ENCODE results near the gene PI4KA. TPM values are rescaled to one million over a fixed set of nuclear protein-coding genes. Genes with fewer than 3 reads are reported as not detected.
"Not testable (repeated sequence)": the region's sequence is repeated elsewhere in the genome, so short reads cannot be mapped to it uniquely, and the experiment has no call there.

PI4KA gene
- total RNA-seq, 6 experiments from 2014 or later: 51.0 to 61.3 (median 57.2) TPM

DNA sequence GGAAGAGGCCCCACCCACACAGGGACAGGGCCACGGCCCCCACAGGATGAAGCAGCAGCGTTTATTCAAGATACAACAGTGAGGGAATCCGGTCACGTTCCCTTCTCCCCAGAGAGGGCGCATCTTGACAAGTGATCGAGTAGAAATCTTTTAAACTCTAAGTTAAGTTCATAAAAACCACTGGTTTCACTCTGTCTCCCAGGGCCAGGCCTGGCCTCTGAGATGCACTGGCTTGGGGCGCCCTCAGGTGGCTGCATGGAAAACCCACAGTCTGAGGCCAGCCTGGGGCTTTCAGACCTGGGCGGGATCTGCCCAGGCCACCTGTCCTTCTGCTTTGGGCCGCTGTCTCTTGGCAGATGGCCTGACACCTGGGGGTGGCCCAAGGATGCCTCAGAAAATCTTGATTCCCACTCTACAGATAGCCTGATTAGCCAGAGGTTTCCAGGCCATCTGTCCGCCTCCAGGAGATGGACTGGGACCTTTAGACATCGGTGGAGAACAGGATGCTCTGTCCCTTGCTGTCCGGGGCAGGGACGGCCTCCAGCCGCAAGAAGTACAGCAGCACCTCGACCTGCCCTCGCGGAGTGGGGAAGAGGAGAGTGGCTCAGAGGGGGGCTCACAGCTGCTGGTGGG lies 161.0 kb downstream of the PI4KA start:
- TF ChIP-seq, protein P1, sequence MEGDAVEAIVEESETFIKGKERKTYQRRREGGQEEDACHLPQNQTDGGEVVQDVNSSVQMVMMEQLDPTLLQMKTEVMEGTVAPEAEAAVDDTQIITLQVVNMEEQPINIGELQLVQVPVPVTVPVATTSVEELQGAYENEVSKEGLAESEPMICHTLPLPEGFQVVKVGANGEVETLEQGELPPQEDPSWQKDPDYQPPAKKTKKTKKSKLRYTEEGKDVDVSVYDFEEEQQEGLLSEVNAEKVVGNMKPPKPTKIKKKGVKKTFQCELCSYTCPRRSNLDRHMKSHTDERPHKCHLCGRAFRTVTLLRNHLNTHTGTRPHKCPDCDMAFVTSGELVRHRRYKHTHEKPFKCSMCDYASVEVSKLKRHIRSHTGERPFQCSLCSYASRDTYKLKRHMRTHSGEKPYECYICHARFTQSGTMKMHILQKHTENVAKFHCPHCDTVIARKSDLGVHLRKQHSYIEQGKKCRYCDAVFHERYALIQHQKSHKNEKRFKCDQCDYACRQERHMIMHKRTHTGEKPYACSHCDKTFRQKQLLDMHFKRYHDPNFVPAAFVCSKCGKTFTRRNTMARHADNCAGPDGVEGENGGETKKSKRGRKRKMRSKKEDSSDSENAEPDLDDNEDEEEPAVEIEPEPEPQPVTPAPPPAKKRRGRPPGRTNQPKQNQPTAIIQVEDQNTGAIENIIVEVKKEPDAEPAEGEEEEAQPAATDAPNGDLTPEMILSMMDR (IDR thresholded peaks at IDR 0.05): peak; percentile 78
- H3K36me3 Mint-ChIP-seq (ENCODE audit: low read depth); H3K9me3 Mint-ChIP-seq; H3K27me3 Mint-ChIP-seq (ENCODE audit: insufficient read depth); H3K4me3 Mint-ChIP-seq; H3K27ac Mint-ChIP-seq; H3K4me1 Mint-ChIP-seq (ENCODE audit: low read depth): not testable (repeated sequence)
- peak; percentile 83 for DNase-seq

DNA sequence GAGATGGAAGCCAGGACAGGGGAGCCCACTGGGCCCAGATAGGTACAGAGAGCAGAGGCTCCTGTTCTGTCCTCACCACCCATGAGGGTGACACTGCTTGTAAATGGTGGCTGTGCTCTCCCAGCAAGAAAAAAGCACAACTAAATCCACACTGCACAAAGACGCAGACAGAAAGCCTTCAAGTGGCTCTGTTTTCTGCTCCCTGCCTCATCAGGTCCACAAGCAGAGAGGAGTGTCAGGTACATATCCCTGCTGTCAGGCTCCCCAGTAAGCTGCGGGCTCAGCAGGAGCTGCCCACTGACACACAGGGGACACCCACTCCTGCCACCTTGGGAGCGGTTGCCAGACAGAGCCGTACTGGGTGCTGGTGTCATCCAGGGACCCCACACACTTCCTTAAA lies 162.6 kb downstream of the PI4KA start:
- H3K36me3 Mint-ChIP-seq (ENCODE audit: low read depth); H3K9me3 Mint-ChIP-seq; H3K4me1 Mint-ChIP-seq (ENCODE audit: low read depth); DNase-seq; H3K4me3 Mint-ChIP-seq; H3K27ac Mint-ChIP-seq; H3K27me3 Mint-ChIP-seq (ENCODE audit: insufficient read depth): not testable (repeated sequence)

DNA sequence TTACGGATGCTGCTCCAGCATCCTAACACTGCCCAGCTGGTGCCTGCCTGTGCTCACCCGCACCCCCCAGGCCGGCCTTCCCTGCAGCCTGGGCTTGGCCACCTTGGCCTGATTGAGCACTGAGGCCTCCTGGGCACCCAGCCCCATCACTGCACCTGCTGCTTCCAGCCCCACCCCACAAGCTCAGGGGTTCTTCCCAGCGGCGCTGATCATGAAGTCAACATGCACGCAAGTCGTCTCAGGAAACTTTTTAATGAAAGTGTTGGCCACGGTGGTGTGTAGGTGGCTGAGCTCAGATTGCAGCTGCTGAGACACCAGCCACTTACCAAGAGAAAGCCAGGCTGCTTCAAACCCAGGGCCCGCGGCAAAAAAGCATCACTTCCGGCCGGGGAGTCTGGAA lies 163.4 kb downstream of the PI4KA start:
- DNase-seq; H3K9me3 Mint-ChIP-seq; H3K36me3 Mint-ChIP-seq (ENCODE audit: low read depth); H3K4me3 Mint-ChIP-seq; H3K27me3 Mint-ChIP-seq (ENCODE audit: insufficient read depth); H3K27ac Mint-ChIP-seq; H3K4me1 Mint-ChIP-seq (ENCODE audit: low read depth): not testable (repeated sequence)

DNA sequence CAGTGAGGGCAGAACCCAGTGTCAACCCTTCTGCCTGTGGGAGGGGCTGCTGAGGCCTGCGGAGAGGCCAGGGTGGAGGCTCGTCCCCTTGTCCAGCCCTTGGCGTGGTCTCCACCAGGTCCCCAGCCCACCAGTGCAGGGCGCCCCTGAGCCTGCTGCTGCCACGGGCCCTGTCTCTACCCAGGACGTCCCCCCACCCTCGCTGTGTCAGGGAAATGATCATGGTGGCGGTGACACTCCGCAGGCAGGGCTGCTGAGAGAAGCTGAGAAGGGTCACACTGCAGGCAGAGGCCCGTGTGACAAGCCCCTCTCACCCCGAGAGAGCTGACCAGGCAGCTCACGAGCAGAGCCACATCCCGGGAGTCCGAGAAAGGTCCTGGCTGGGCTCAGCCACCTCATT lies 164.4 kb downstream of the PI4KA start:
- not testable (repeated sequence) for H3K9me3 Mint-ChIP-seq; DNase-seq; H3K27ac Mint-ChIP-seq; H3K4me1 Mint-ChIP-seq (ENCODE audit: low read depth); H3K36me3 Mint-ChIP-seq (ENCODE audit: low read depth); H3K4me3 Mint-ChIP-seq; H3K27me3 Mint-ChIP-seq (ENCODE audit: insufficient read depth)

DNA sequence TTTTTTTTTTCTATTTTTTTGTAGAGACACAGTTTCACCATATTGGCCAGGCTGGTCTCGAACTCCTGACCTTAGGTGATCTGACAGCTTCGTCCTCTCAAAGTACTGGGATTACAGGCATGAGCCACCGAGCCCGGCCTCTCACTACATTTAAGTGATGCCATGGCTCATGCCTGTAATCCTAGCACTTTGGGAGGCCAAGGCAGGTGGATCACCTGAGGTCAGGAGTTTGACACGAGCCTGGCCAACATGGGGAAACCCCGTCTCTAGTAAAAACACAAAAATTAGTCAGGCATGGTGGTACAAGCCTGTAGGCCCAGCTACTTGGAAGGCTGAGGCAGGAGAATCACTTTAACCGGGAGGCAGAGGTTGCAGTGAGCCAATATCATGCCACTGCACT lies 165.7 kb downstream of the PI4KA start:
- H3K9me3 Mint-ChIP-seq; H3K27me3 Mint-ChIP-seq (ENCODE audit: insufficient read depth); H3K4me3 Mint-ChIP-seq; H3K36me3 Mint-ChIP-seq (ENCODE audit: low read depth); H3K27ac Mint-ChIP-seq; H3K4me1 Mint-ChIP-seq (ENCODE audit: low read depth); DNase-seq: not testable (repeated sequence)

DNA sequence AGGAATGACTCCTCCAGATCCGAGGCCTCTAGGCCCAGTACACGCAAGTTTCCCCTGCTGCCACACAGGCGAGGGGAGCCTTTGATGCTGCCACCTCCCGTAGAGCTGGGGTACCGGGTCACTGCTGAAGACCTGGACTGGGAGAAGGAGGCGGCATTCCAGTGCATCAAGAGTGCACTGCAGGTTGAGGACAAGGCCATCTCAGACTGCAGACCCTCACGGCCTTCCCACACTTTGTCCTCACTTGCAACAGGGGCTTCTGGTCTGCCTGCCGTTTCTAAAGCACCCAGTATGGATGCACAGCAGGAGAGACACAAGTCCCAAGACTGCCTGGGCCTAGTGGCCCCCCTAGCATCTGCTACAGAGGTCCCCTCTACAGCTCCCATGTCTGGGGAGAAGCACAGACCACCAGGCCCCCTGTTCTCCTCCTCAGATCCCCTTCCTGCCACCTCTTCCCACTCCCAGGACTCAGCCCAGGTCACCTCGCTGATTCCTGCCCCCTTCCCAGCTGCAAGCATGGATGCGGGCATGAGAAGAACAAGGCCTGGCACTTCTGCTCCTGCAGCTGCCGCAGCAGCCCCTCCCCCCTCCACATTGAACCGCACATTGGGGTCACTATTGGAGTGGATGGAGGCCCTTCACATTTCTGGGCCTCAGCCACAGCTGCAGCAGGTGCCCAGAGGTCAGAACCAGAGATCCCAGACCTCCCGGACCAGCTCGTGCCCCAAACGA lies 167.9 kb downstream of the PI4KA start:
- not testable (repeated sequence) for H3K4me1 Mint-ChIP-seq (ENCODE audit: low read depth); DNase-seq; H3K9me3 Mint-ChIP-seq; H3K4me3 Mint-ChIP-seq; H3K36me3 Mint-ChIP-seq (ENCODE audit: low read depth); H3K27ac Mint-ChIP-seq; H3K27me3 Mint-ChIP-seq (ENCODE audit: insufficient read depth)

DNA sequence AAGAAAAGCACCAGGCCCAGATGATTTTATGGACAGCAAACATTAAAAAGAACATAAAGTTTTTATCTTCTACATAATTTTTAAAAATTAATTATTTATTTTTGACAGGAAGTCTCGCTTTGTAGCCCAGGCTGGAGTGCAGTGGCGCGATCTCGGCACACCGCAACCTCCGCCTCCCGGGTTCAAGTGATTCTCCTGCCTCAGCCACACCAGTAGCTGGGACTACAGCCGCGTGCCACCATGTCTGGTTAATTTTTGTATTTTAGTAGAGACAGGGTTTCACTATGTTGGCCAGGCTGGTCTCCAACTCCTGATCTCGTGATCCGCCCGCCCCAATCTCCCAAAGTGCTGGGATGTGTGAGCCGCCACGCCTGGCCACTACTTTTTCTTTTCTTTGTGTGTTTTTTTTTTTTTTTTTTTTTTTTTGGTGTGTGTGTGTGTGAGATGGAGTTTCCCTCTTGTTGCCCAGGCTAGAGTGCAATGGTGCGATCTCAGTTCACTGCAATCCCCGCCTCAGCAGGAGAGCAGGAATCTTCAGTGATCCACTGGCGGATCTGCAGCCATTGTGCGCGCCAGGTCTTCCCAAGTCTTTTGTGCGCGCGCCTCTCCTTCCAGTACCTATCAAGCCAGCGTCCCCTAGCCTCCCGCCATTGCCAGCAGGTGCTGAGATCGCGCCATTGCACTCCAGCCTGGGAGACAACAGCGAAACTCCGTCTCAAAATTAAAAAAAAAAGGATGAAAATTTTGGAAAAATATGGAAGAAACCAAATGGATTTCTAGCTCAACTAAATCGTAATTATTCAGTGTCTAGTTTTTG lies 171.0 kb downstream of the PI4KA start:
- not testable (repeated sequence) for H3K4me3 Mint-ChIP-seq, DNase-seq

DNA sequence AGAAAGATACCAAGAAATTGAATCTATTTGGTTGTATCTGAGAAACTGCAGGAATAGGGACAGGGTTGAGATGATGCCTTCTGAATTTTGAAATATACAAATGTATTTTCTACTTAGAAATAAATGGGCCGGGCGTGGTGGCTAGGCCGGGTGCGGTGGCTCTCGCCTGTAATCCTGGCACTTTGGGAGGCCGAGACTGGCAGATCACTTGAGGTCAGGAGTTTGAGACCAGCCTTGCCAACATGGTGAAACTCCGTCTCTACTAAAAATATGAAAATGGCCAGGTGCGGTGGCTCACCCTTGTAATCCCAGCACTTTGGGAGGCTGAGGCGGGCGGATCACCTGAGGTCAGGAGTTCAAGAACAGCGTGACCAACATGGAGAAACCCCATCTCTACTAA lies 172.8 kb downstream of the PI4KA start:
- H3K4me1 Mint-ChIP-seq (ENCODE audit: low read depth); H3K27me3 Mint-ChIP-seq (ENCODE audit: insufficient read depth); H3K4me3 Mint-ChIP-seq; H3K27ac Mint-ChIP-seq; DNase-seq; H3K9me3 Mint-ChIP-seq; H3K36me3 Mint-ChIP-seq (ENCODE audit: low read depth): not testable (repeated sequence)

More for the DNA sequence above, 171.0 kb downstream of the PI4KA start:
- H3K36me3 Mint-ChIP-seq (ENCODE audit: low read depth); H3K27me3 Mint-ChIP-seq (ENCODE audit: insufficient read depth); H3K4me1 Mint-ChIP-seq (ENCODE audit: low read depth); H3K27ac Mint-ChIP-seq; H3K9me3 Mint-ChIP-seq: not testable (repeated sequence)

DNA sequence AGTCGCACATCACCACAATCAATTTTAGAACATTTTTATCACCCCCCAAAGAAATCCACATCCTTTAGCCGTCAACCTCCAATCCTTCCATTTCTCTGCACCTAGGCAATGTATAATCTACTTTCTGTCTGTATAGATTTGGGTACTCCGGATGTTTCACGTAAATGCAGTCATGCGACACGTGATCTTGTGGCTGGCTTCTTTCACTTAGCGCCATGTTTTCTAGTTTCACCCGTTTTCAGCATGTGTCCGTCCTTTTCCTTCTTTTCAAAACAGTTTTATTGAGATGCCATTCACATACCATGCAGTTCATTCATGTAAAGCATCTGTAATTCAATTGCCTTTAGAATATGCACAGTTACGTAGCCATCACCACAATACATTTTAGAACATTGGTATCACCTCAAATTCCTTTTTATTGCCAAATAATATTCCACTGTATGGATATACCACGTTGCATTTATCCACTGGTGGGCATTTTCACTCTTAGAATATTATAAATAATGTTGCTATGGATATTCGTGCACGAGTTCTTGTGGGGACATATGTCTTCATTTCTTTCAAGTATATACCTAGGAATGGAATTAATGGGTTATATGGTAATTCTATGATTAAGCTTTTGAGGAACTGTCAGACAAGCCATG lies 179.7 kb downstream of the PI4KA start:
- H3K4me1 Mint-ChIP-seq (ENCODE audit: low read depth): not testable (repeated sequence)

More for the DNA sequence above, 179.7 kb downstream of the PI4KA start:
- H3K4me3 Mint-ChIP-seq; H3K27ac Mint-ChIP-seq; DNase-seq; H3K9me3 Mint-ChIP-seq; H3K36me3 Mint-ChIP-seq (ENCODE audit: low read depth): not testable (repeated sequence)
- H3K27me3 Mint-ChIP-seq (ENCODE audit: insufficient read depth): peaks cover 34% of the 10 kb centered on the region

Measured in HFFc6 (cell line).